Panc1 (cell line): Measurements from ENCODE around the gene ABLIM2. TPM values are rescaled to one million over a fixed set of nuclear protein-coding genes. Genes with fewer than 3 reads are reported as not detected.

Experiments used
- ATAC-seq: fragments of 200-7000 bp; cut with Tn5 transposase; 2 replicates; pipeline ENCODE4 v1.9.1; 2020; ENCODE audit warnings: mild to moderate bottlenecking, moderate library complexity
- BruUV-seq: library from RNA; stranded (reverse); fragments of 400-500 nt; replicated peaks from 2 replicates; lab custom pipeline; 2021; lab: Mats Ljungman, UMichigan
- CTCF ChIA-PET: fragments of 300-600 bp; sonication (Branson Sonifier 250); formaldehyde crosslinking; loops from one replicate; lab custom pipeline; 2022; ENCODE audit warnings: antibody characterized with exemption; lab: Charles Lee
- POLR2A ChIA-PET: fragments of 300-600 bp; sonication (Branson Sonifier 250); formaldehyde crosslinking; loops from one replicate; lab custom pipeline; 2022; ENCODE audit warnings: antibody characterized with exemption; lab: Charles Lee
- DNase-seq: peaks from one replicate; pipeline ENCODE4 v3.0.0-alpha.2; 2010; ENCODE audit warnings: low read depth, low spot score
- H3K27ac ChIP-seq: 2 replicates; pipeline ENCODE4 v1.5.1; 2011; ENCODE audit warnings: mild to moderate bottlenecking, low read length, inconsistent platforms
- H3K27me3 ChIP-seq: fragments of 200-500 bp; sonication (Bioruptor generic); 2 replicates; pipeline ENCODE4 v1.6.0; 2014; ENCODE audit warnings: low read length, inconsistent platforms; ENCODE audit not compliant: control insufficient read depth, insufficient read depth
- H3K36me3 ChIP-seq: fragments of 200-500 bp; sonication (Bioruptor generic); 2 replicates; pipeline ENCODE4 v1.5.1; 2014; ENCODE audit warnings: inconsistent platforms, mild to moderate bottlenecking, low read length, moderate library complexity; ENCODE audit not compliant: control insufficient read depth, insufficient read depth
- H3K4me1 ChIP-seq: 2 replicates; pipeline ENCODE4 v1.5.1; 2011; ENCODE audit warnings: inconsistent platforms, mild to moderate bottlenecking, low read length, moderate library complexity; ENCODE audit not compliant: control insufficient read depth, insufficient read depth
- H3K4me3 ChIP-seq, 2 experiments: 2 replicates each; pipeline ENCODE4 v1.5.1; 2011 to 2012; ENCODE audit warnings: low read depth in 2 of 2, low read length in 2 of 2, mild to moderate bottlenecking in 2 of 2, inconsistent platforms in 1 of 2, moderate library complexity in 1 of 2
- H3K9me3 ChIP-seq: fragments of 200-500 bp; sonication (Bioruptor generic); 2 replicates; pipeline ENCODE4 v1.5.1; 2014; ENCODE audit warnings: low read depth, mild to moderate bottlenecking, inconsistent platforms, low read length, moderate library complexity; ENCODE audit not compliant: control insufficient read depth, insufficient read depth
- CTCF ChIP-seq: fragments of 450-650 bp; IDR thresholded peaks from 2 replicates; pipeline ENCODE4 v1.5.1; 2017; ENCODE audit warnings: mild to moderate bottlenecking
- POLR2AphosphoS5 ChIP-seq: IDR thresholded peaks from 2 replicates; pipeline ENCODE4 v1.6.1; 2012; ENCODE audit warnings: mild to moderate bottlenecking, low read depth, low read length, moderate library complexity
- REST ChIP-seq, 2 experiments: IDR thresholded peaks; 2 replicates each; pipeline ENCODE4 v1.6.1; 2011 to 2012; ENCODE audit warnings: low read depth in 2 of 2, control low read depth in 1 of 2, low read length in 1 of 2, mild to moderate bottlenecking in 1 of 2, moderate library complexity in 1 of 2; ENCODE audit not compliant: insufficient read depth in 1 of 2
- SIN3A ChIP-seq: IDR thresholded peaks from 2 replicates; pipeline ENCODE4 v1.6.1; 2012; ENCODE audit warnings: low read depth, mild to moderate bottlenecking, low read length, moderate library complexity, borderline replicate concordance; ENCODE audit not compliant: insufficient read depth
- TCF7L2 ChIP-seq: IDR thresholded peaks from 2 replicates; pipeline ENCODE4 v1.6.1; 2011; ENCODE audit warnings: mild to moderate bottlenecking, low read depth, low read length, inconsistent platforms
- in situ Hi-C: cut with HindIII; loops from 2 replicates; pipeline ENCODE4 v1.10.0; 2016; ENCODE audit warnings: low sequenced_read_pairs, low pct_unique_long_range_greater_than_20kb
- intact Hi-C: fragments of 100-400 bp; cut with micrococcal nuclease; formaldehyde crosslinking; loops from one replicate; pipeline ENCODE4 v1.10.0; 2022; ENCODE audit not compliant: unreplicated experiment
- total RNA-seq: library from RNA; stranded (reverse); gene quantifications from one replicate; pipeline ENCODE4 v1.2.1, GENCODE V29; 2021; ENCODE audit not compliant: unreplicated experiment

ABLIM2 gene
- total RNA-seq, 1 experiment from 2014 or later = 0.64 TPM

- intact Hi-C loops (no loop called here), in situ Hi-C loops (no loop called here)
- POLR2A ChIA-PET = interaction anchor here (0.5 kb wide), 1 partner anchor 67 kb away, joined by 7 read pairs; no protein-coding TSS in a partner anchor
- ATAC-seq (peak; percentile 5; the same call in 1 of the 2 replicates), DNase-seq (no peak)
- no peaks in the 10 kb centered on the region for H3K27me3 ChIP-seq
- no peak overlapping the region for H3K4me3 ChIP-seq
- BruUV-seq = no TSS peak
- no peaks in the 10 kb centered on the region for H3K9me3 ChIP-seq
- H3K36me3 ChIP-seq = peaks cover 2% of the 10 kb centered on the region
- H3K27ac ChIP-seq = peak overlapping the region; percentile 80
- CTCF ChIA-PET = no interaction called here
- H3K4me1 ChIP-seq = peaks cover 28% of the 10 kb centered on the region
- TF ChIP-seq POLR2AphosphoS5 (no peak), SIN3A (no peak), CTCF (no peak)
Observed at GRCh38 chr4:7941111-7941964, 217.3 kb downstream of the ABLIM2 start.

GRCh38 chr4:7939377-7940108 lies 219.1 kb downstream of the ABLIM2 start, which contains the start of gene AFAP1:
TSS of gene AFAP1 (minus strand) at chr4:7939861. CDS start at chr4:7872078, 67,783 bp downstream.
- Histone ChIP-seq H3K4me3 (peak within 1 kb of the TSS; percentile 64 to 79), H3K27ac (peak within 1 kb of the TSS; percentile 97), H3K27me3 (no peaks in the 10 kb centered on the region), H3K36me3 (peaks cover 5% of the 10 kb centered on the region), H3K9me3 (no peaks in the 10 kb centered on the region), H3K4me1 (peaks cover 34% of the 10 kb centered on the region)
- DNase-seq (no peak), ATAC-seq (peak; percentile 87)
- in situ Hi-C loops = no loop called here
- POLR2A ChIA-PET = interaction anchor here (0.6 to 0.7 kb wide), 3 partner anchors 17 to 359 kb away, joined by 3 read pairs; no protein-coding TSS in a partner anchor
- TF ChIP-seq TCF7L2 (no peak), SIN3A (peak; percentile 73; the same call in 1 of the 2 replicates), POLR2AphosphoS5 (0 out of 2 replicates have a peak, but pooled peaks have one; percentile 41), REST (IDR thresholded peaks at IDR 0.05; ENCODE audit: insufficient read depth in 1 of 2, low read depth in 2 of 2, low read length in 1 of 2) (no peak)
- intact Hi-C loops = loop anchor here (10.0 kb wide), 1 partner anchor 65 kb away; no protein-coding TSS in a partner anchor
- no TSS peak for BruUV-seq
- CTCF ChIA-PET = no interaction called here
